ENCODE measurements around the gene DEAF1. TPM values are rescaled to one million over a fixed set of nuclear protein-coding genes. Genes with fewer than 3 reads are reported as not detected.

Gene DEAF1
- total and polyA plus RNA-seq, 8 donors, result 12.3 to 111 (median 37.0) TPM

DNA sequence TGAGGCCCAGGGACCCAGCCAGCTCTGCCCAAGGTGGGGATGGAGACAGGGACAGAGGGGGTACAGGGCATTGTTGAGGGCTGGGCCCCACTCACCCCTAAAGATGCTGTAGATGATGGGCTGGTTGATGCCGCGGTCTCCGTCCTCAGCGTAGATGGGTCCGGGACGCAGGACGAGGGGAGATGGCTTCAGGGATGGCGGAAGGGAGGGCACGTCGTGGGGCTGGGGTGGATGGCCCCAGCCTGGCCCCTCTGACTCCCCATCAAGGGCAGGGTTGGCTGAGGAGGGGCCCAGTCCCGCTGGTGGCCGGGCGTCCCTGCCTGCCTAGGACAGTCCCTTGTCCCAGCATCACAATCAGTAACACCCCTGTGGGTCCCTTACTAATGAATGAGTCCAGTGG lies 74.8 kb downstream of the DEAF1 start:
- no peak for TF ChIP-seq EP300 (IDR thresholded peaks at IDR 0.05)
- TF ChIP-seq POLR2AphosphoS5 (IDR thresholded peaks at IDR 0.05), result no peak
- TF ChIP-seq POLR2A (IDR thresholded peaks at IDR 0.05), result no peak
- TF ChIP-seq, protein P1, sequence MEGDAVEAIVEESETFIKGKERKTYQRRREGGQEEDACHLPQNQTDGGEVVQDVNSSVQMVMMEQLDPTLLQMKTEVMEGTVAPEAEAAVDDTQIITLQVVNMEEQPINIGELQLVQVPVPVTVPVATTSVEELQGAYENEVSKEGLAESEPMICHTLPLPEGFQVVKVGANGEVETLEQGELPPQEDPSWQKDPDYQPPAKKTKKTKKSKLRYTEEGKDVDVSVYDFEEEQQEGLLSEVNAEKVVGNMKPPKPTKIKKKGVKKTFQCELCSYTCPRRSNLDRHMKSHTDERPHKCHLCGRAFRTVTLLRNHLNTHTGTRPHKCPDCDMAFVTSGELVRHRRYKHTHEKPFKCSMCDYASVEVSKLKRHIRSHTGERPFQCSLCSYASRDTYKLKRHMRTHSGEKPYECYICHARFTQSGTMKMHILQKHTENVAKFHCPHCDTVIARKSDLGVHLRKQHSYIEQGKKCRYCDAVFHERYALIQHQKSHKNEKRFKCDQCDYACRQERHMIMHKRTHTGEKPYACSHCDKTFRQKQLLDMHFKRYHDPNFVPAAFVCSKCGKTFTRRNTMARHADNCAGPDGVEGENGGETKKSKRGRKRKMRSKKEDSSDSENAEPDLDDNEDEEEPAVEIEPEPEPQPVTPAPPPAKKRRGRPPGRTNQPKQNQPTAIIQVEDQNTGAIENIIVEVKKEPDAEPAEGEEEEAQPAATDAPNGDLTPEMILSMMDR (IDR thresholded peaks at IDR 0.05), result no peak
- intact Hi-C loops (cut with DNase I; ENCODE audit: low total_unique reads), result no loop called here
- no peak for DNase-seq
- Histone ChIP-seq H3K4me3 (no peak overlapping the region), H3K9me3 (no peaks in the 10 kb centered on the region), H3K27me3 (peaks cover 0 to 22% (median 7%) of the 10 kb centered on the region in 3 donors), H3K36me3 (peaks cover 4 to 34% (median 16%) of the 10 kb centered on the region in 4 donors), H3K4me1 (peaks cover 17 to 39% (median 25%) of the 10 kb centered on the region in 4 donors), H3K27ac (no peak overlapping the region)
- WGBS, 5 donors, result 92 to 95% (median 94%) methylated on average over 7 to 13 of the region's 13 CpGs

DNA sequence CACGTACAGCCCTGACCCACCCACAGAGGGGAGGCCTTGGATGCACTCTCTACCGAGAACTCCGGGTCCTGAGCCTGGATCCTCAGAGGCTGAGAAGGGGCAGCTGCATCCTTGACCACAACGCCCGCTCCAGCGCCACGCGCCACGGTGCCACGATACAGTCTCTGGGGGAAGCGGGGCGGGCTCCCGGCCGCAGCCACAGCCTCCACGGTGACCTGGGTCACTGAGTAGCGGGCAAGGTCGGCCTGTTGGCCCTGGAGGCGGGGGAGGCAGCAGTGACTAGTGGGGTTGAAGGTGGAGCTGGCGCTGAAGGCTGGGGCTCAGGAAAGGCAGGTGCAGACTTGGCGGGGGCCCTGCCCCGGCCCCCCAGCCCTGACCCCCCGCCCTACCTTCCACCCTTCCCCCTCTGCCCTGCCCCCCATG lies 75.4 kb downstream of the DEAF1 start:
- H3K9me3 ChIP-seq, result no peaks in the 10 kb centered on the region
- no peak overlapping the region for H3K4me3 ChIP-seq
- no peak for DNase-seq
- H3K27me3 ChIP-seq, result peaks cover 0 to 16% (median 1%) of the 10 kb centered on the region in 3 donors
- intact Hi-C loops (cut with DNase I; ENCODE audit: low total_unique reads), result no loop called here
- peaks cover 19 to 39% (median 25%) of the 10 kb centered on the region in 4 donors for H3K4me1 ChIP-seq
- H3K27ac ChIP-seq, result no peak overlapping the region
- peaks cover 4 to 34% (median 18%) of the 10 kb centered on the region in 4 donors for H3K36me3 ChIP-seq
- WGBS, 5 donors, result 80 to 96% (median 95%) methylated on average over 1 to 22 of the region's 22 CpGs
- TF ChIP-seq, protein P1 (IDR thresholded peaks at IDR 0.05), result no peak
- TF ChIP-seq EP300 (IDR thresholded peaks at IDR 0.05) (no peak), POLR2AphosphoS5 (IDR thresholded peaks at IDR 0.05) (no peak), POLR2A (IDR thresholded peaks at IDR 0.05) (no peak)

DNA sequence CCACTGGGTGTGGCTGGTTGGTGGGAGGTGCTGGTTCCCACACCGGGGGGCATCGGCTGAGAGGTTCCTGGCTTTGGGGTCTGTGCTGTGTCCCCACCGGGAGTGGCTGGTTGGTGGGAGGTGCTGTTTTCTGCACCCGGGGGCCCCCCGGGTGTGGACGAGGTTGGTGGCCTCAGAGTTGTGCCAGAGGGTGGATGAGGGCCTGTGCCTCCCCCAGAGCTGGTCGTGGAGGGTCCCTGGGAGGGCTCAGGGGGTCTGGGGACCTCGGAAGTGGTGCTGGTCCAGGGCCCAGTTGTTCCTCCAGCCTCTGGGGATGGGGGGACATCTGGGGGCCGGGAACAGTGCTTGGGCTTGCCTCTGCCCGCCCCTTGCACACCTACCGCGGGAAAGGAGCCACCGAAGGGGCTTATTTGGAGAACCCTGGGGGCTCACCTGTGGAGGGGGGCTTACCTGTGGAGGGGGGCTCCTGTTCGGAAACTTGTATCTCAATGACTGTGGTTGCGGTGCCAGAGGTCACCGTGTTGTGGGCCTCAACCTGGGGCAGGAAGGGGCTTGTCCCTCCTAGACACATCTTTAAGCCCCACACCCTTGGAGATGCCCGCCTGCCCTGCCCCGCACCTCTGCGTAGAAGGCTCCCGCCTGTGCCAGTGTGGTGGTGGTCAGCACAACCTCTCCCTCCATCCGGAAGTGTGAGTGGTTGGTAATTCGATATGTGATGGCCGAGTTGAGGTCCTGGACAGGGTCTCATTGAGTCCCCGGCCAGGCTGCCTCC lies 76.0 kb downstream of the DEAF1 start:
- DNase-seq, result no peak
- intact Hi-C loops (cut with DNase I; ENCODE audit: low total_unique reads), result no loop called here
- 91 to 94% (median 92%) methylated on average over 18 to 24 of the region's 24 CpGs for WGBS, 5 donors

DNA sequence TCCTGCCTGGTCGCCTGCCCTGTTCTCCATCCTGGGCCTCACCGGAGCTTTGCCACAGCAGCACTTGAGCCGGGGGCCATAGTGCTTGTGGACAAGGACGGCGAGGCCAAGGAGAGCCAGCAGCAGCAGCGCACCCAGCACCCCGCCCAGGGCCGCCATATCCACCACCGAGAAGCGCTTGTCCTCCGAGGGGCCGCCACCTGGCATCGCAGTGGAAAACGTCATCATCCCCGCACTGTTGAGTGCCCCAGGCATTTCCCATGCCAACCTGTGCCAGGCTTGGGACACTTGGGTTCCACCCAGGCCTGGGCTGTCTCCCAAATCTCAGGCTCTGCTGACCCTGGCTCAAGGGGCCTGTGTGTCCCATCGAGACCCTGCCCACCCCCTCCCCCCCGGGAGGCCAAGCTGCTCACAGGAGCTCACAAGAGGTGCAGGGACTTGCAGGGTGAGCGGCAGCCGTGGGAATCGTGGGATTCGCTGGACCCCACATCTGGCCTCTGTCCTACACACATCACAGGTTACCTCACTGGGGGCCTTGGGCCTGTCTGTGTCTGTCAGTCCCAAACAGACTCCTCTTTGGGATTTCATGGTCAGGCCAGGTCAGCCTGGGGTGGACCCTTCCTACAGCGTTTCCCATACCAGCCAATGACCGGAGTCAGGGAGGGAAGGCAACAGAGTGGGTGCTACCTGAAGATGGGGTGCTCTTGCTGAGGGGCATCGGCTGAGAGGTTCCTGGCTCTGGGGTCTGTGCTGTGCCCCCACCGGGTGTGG lies 76.9 kb downstream of the DEAF1 start:
- peak in 1 of 2 donors; percentile 13 for DNase-seq
- Histone ChIP-seq H3K27ac (no peak overlapping the region), H3K9me3 (no peaks in the 10 kb centered on the region), H3K27me3 (peaks cover 0 to under 1% (median 0%) of the 10 kb centered on the region in 3 donors), H3K36me3 (peaks cover 7 to 37% (median 29%) of the 10 kb centered on the region in 4 donors), H3K4me1 (peaks cover 26 to 44% (median 32%) of the 10 kb centered on the region in 4 donors), H3K4me3 (no peak overlapping the region)
- TF ChIP-seq EP300 (IDR thresholded peaks at IDR 0.05) (no peak), POLR2A (IDR thresholded peaks at IDR 0.05) (no peak), POLR2AphosphoS5 (IDR thresholded peaks at IDR 0.05) (no peak)
- TF ChIP-seq, protein P1 (IDR thresholded peaks at IDR 0.05), result no peak
- WGBS, 5 donors, result 90 to 95% (median 93%) methylated on average over 15 to 25 of the region's 25 CpGs
- intact Hi-C loops (cut with DNase I; ENCODE audit: low total_unique reads), result no loop called here

More for the DNA sequence above, 76.0 kb downstream of the DEAF1 start:
- Histone ChIP-seq H3K4me1 (peaks cover 19 to 39% (median 25%) of the 10 kb centered on the region in 4 donors), H3K4me3 (no peak overlapping the region), H3K27me3 (peaks cover 0 to 10% (median 0%) of the 10 kb centered on the region in 3 donors), H3K27ac (no peak overlapping the region), H3K36me3 (peaks cover 4 to 36% (median 23%) of the 10 kb centered on the region in 4 donors), H3K9me3 (no peaks in the 10 kb centered on the region)
- no peak for TF ChIP-seq EP300 (IDR thresholded peaks at IDR 0.05)
- no peak for TF ChIP-seq POLR2AphosphoS5 (IDR thresholded peaks at IDR 0.05)
- TF ChIP-seq POLR2A (IDR thresholded peaks at IDR 0.05), result no peak
- TF ChIP-seq, protein P1 (IDR thresholded peaks at IDR 0.05), result no peak
